Measurements from ENCODE around the gene PPM1N. TPM values are rescaled to one million over a fixed set of nuclear protein-coding genes. Genes with fewer than 3 reads are reported as not detected.
"Not testable (repeated sequence)": the region's sequence is repeated elsewhere in the genome, so short reads cannot be mapped to it uniquely, and the experiment has no call there.

Gene PPM1N
- total RNA-seq, 2 experiments from 2014 or later, result 3.7 to 4.2 TPM

DNA sequence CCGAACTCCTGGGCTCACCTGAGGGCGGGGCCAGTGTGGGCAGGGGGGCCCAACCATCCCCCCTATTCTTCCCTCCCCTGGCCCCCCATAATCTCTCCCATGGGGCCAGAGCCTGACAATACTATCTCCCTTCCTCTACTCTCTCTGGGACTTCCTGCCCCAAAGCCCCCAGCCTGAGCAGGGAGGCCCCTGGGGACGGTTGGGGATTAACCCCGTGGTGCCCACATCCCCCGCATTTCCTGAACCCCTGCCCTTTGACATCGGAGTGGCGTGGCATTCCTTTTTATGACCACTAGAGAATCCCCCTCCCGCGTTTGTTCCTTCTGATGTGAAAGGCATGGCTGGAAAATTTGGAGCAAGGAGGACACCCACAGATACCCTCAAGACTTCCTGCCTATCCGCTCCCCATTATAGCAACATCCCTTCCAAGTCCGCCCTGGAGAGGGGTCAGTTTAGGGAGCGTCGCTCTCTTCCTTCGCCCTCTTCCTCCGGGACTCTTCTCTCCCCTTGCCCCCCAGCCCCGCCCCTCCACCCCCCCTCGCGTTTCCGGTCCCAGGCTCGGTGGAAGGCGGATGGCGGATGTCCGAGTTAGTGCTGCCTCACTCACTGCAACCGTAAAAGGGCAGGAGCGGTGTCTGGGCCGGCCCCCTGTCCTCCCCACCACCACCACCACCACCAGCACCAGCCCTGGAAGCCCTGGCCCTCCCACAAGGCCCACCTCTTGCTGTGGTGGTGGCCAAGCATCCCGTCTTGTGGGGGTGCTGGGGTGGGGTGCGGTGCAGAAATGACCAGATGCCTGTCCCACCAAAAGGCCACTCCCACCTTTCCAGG, 10.8 kb downstream of the PPM1N start:
- no peaks in the 10 kb centered on the region for H3K9me3 Mint-ChIP-seq
- H3K4me1 Mint-ChIP-seq (ENCODE audit: low read depth), result peaks cover 52% of the 10 kb centered on the region
- ChIA-PET CTCF (interaction anchor here (1.0 to 1.4 kb wide), 6 partner anchors 13 to 133 kb away, joined by 3 to 9 read pairs (median 4); no protein-coding TSS in a partner anchor), POLR2A (interaction anchor here (1.4 kb wide), 2 partner anchors 10 to 133 kb away, joined by 5 to 8 read pairs; no protein-coding TSS in a partner anchor)
- H3K27ac Mint-ChIP-seq, result peak overlapping the region; percentile 90
- TF ChIP-seq, protein P1, sequence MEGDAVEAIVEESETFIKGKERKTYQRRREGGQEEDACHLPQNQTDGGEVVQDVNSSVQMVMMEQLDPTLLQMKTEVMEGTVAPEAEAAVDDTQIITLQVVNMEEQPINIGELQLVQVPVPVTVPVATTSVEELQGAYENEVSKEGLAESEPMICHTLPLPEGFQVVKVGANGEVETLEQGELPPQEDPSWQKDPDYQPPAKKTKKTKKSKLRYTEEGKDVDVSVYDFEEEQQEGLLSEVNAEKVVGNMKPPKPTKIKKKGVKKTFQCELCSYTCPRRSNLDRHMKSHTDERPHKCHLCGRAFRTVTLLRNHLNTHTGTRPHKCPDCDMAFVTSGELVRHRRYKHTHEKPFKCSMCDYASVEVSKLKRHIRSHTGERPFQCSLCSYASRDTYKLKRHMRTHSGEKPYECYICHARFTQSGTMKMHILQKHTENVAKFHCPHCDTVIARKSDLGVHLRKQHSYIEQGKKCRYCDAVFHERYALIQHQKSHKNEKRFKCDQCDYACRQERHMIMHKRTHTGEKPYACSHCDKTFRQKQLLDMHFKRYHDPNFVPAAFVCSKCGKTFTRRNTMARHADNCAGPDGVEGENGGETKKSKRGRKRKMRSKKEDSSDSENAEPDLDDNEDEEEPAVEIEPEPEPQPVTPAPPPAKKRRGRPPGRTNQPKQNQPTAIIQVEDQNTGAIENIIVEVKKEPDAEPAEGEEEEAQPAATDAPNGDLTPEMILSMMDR (IDR thresholded peaks at IDR 0.05), result no peak
- H3K27me3 Mint-ChIP-seq, result no peaks in the 10 kb centered on the region
- intact Hi-C loops (cut with micrococcal nuclease), result loop anchor here (5.0 kb wide), 1 partner anchor 133 kb away; no protein-coding TSS in a partner anchor
- DNase-seq, result peak; percentile 60
- peak overlapping the region; percentile 96 for H3K4me3 Mint-ChIP-seq
- peak; percentile 1 for ATAC-seq
- H3K36me3 Mint-ChIP-seq (ENCODE audit: low read depth), result peaks cover 19% of the 10 kb centered on the region

DNA sequence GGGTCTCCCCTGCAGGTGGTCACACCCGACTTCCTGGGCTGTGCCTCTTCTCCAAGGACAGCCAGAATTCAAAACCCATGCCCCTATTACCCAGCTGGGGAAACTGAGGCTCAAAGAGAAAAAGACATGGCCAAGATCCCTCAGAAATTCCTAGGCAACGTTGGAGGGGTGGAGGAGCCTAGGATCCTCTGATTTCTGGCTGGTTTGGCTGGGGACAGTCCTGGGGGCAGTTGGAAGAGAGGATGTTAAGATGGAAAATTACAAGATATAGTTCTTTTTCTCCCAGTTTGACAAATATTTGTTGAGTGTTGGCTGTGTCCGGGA, 11.4 kb downstream of the PPM1N start:
- DNase-seq, result no peak
- Mint-ChIP-seq H3K27me3 (no peaks in the 10 kb centered on the region), H3K27ac (peak overlapping the region; percentile 66), H3K36me3 (ENCODE audit: low read depth) (peaks cover 20% of the 10 kb centered on the region), H3K9me3 (no peaks in the 10 kb centered on the region), H3K4me3 (peak overlapping the region; percentile 96), H3K4me1 (ENCODE audit: low read depth) (peaks cover 56% of the 10 kb centered on the region)
- ChIA-PET POLR2A (no interaction called here), CTCF (interaction anchor here (1.0 to 1.6 kb wide), 5 partner anchors 13 to 49 kb away, joined by 3 to 4 read pairs (median 4); no protein-coding TSS in a partner anchor)
- intact Hi-C loops (cut with micrococcal nuclease), result loop anchor here (5.0 kb wide), 1 partner anchor 133 kb away; no protein-coding TSS in a partner anchor
- TF ChIP-seq, protein P1 (IDR thresholded peaks at IDR 0.05), result no peak
- no peak for ATAC-seq

DNA sequence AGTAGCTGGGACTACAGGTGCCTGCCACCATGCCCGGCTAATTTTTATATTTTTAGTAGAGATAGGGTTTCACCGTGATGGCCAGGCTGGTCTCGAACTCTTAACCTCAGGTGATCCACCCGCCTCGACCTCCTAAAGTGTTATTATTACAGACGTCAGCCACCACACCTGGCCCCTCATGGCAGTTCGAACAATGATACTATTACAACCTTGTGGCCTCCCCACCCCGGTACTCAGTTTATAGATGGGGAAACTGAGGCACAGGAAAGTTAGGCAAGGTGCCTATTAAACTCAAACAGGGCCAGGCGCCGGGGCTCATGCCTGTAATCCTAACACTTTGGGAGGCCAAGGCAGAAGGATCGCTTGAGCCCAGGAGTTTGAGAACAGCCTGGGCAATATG, 12.1 kb downstream of the PPM1N start:
- ChIA-PET CTCF (interaction anchor here (1.0 to 1.6 kb wide), 6 partner anchors 12 to 50 kb away, joined by 3 to 4 read pairs (median 4); no protein-coding TSS in a partner anchor), POLR2A (interaction anchor here (1.3 kb wide), 1 partner anchor 13 kb away, joined by 3 read pairs; no protein-coding TSS in a partner anchor)
- DNase-seq; ATAC-seq; H3K9me3 Mint-ChIP-seq; intact Hi-C loops (cut with micrococcal nuclease); H3K27me3 Mint-ChIP-seq: not testable (repeated sequence)
- H3K36me3 Mint-ChIP-seq (ENCODE audit: low read depth), result peaks cover 23% of the 10 kb centered on the region
- H3K4me1 Mint-ChIP-seq (ENCODE audit: low read depth), result peaks cover 60% of the 10 kb centered on the region
- H3K4me3 Mint-ChIP-seq, result peak overlapping the region; percentile 96
- peak overlapping the region; percentile 66 for H3K27ac Mint-ChIP-seq

DNA sequence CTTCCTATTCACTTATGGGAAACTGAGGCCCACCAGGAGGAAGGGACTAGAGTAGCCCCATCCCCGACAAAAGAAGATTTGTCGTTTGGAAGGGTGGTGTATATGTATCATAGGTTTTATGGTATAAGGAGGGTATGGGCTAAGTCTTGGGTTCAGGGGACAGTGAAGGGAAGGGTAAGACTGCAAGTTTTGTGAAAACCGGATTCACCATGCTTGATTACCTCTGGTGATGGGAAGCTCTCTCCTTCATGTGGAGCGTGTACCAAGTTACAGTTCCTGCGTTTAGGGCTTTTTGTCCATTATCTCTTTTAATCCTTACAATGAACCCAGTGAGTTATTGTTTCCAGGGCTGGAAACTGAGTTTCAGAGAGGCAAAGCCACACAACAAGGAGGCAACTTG, 12.8 kb downstream of the PPM1N start:
- H3K9me3 Mint-ChIP-seq, result no peaks in the 10 kb centered on the region
- no peak for ATAC-seq

DNA sequence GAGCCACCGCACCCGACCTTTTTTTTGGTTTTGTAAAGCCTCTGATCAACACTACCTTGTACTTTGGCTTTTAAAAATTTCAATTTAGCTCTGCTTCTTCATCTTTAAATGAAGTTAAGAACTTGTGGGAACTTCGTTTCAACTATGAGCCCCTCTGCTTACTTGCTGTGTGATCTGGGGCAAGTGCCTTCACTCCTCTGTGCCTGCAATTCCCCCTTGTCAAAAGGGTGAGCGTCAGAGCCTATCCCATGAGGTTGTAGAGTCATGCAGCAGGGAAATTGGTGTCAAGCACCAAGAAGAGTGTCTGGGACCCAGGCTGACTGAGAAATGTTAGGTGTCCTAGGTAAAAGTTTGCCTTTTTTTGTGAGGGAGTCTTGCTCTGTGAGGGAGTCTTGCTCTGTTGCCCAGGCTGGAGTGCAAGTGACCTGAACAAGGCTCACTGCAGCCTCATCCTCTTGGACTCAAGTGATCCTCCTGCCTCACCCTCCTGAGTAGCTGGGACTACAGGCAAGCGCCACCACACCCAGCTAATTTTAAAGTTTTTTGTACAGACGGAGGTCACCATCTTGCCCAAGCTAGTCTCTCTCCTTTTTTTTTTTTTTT, 14.7 kb downstream of the PPM1N start:
- CTCF ChIA-PET, result interaction anchor here (1.3 kb wide), 1 partner anchor 85 kb away, joined by 3 read pairs; no protein-coding TSS in a partner anchor
- DNase-seq (no peak), ATAC-seq (no peak)
- peaks cover 63% of the 10 kb centered on the region for H3K4me1 Mint-ChIP-seq (ENCODE audit: low read depth)
- intact Hi-C loops (cut with micrococcal nuclease), result no loop called here
- no peak overlapping the region for H3K4me3 Mint-ChIP-seq
- no peaks in the 10 kb centered on the region for H3K27me3 Mint-ChIP-seq
- TF ChIP-seq, protein P1 (IDR thresholded peaks at IDR 0.05), result no peak
- POLR2A ChIA-PET, result no interaction called here
- H3K36me3 Mint-ChIP-seq (ENCODE audit: low read depth), result peaks cover 35% of the 10 kb centered on the region
- no peaks in the 10 kb centered on the region for H3K9me3 Mint-ChIP-seq
- H3K27ac Mint-ChIP-seq, result peak overlapping the region; percentile 58

More for the DNA sequence above, 12.8 kb downstream of the PPM1N start:
- peak overlapping the region; percentile 26 for H3K4me3 Mint-ChIP-seq
- H3K27me3 Mint-ChIP-seq, result no peaks in the 10 kb centered on the region
- peaks cover 27% of the 10 kb centered on the region for H3K36me3 Mint-ChIP-seq (ENCODE audit: low read depth)
- H3K27ac Mint-ChIP-seq, result peak overlapping the region; percentile 71
- no peak for DNase-seq
- intact Hi-C loops (cut with micrococcal nuclease), result no loop called here
- peaks cover 60% of the 10 kb centered on the region for H3K4me1 Mint-ChIP-seq (ENCODE audit: low read depth)
- ChIA-PET POLR2A (interaction anchor here (1.3 kb wide), 1 partner anchor 13 kb away, joined by 3 read pairs; no protein-coding TSS in a partner anchor), CTCF (interaction anchor here (1.1 to 1.6 kb wide), 3 partner anchors 25 to 49 kb away, joined by 3 to 4 read pairs (median 3); no protein-coding TSS in a partner anchor)
- TF ChIP-seq, protein P1 (IDR thresholded peaks at IDR 0.05), result no peak
